Measurements from ENCODE around the gene PCDHGA1. TPM values are rescaled to one million over a fixed set of nuclear protein-coding genes. Genes with fewer than 3 reads are reported as not detected.

Gene PCDHGA1
- total and polyA plus RNA-seq, 2 of the 4 experiments (the other 2 are of a cell fraction): 0.90 to 0.92 TPM

DNA sequence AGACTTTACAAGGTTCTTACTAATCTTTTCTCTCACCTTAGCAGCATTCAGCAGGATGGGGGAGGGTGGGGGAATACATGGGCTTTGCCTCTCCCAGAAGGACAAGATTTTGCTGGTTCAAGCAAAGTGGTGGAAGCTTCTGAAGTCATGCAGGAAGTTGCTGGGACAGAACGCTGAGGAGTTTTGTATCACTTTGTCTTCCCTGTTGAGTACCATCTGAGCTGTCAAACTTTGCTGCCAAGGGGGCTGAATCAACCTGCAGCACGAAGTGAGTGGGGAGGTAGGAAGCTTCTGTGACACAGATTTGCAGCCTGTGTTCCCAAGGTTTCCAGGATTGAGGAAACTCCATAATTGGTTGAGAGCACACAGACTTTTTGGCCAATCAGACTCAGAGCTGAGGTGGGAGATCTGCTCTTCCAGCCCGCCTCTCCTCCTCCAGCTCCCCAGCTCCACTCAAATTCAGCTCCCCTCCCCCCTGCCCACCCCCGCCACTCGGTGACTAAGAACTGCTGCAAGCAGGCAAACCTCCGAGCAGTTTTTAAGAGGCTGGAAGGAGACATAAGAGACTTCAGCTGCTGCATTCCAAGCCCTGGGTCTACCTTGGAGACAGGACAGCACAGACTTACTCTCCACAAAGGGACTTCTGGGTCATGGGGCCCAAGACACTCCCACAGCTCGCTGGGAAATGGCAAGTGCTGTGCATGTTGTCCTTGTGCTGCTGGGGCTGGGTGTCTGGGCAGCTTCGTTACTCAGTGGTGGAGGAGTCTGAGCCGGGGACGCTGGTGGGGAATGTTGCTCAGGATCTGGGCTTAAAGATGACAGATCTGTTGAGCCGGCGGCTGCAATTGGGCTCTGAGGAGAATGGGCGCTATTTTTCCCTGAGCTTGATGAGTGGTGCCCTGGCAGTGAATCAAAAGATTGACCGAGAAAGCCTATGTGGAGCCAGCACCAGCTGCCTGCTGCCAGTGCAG, 158.6 kb downstream of the PCDHGA1 start, which contains the start of gene PCDHGC5:
PCDHGC5 (plus strand) TSS at position 491 of the 971 bp plus-strand sequence; CDS start at position 651, 160 bp downstream.
- dilution Hi-C loops (cut with HindIII; ENCODE audit: low sequenced_read_pairs, unreplicated experiment): no loop called here

More for the DNA sequence above, 158.6 kb downstream of the PCDHGA1 start, which contains the start of gene PCDHGC5:
- ATAC-seq (ENCODE audit: low read depth) (peak; percentile 83), DNase-seq (peak; percentile 87)
- ChIA-PET CTCF (interaction anchor here (0.9 to 1.3 kb wide), 4 partner anchors 24 to 69 kb away, joined by 3 to 5 read pairs (median 3); no protein-coding TSS in a partner anchor), POLR2A (ENCODE audit: unreplicated experiment) (no interaction called here)
- Histone ChIP-seq H3K23ac (ENCODE audit: low read depth, low read length) (peak within 1 kb of the TSS; percentile 8; the same call in 1 of the 2 replicates), H3K27me3 (ENCODE audit: control insufficient read depth, insufficient read depth, low read length) (no peaks in the 10 kb centered on the region), H4K8ac (ENCODE audit: low read depth in 2 of 2, low read length in 2 of 2) (peak within 1 kb of the TSS in 1 of 2 experiments; percentile 44; a peak in 1 of 4 replicates), H2BK5ac (ENCODE audit: low read depth, low read length, poor library complexity, severe bottlenecking) (peak within 1 kb of the TSS; percentile 47), H4K91ac (ENCODE audit: insufficient read depth, low read depth, low read length) (no peak within 1 kb of the TSS; the same call in 1 of the 2 replicates), H2BK15ac (ENCODE audit: low read depth, low read length) (no peak within 1 kb of the TSS), H3K56ac (ENCODE audit: extremely low read depth, insufficient read depth, low read length) (no peak within 1 kb of the TSS), H3K27ac (ENCODE audit: insufficient read depth, low read length) (peak within 1 kb of the TSS; percentile 54; the same call in 1 of the 2 replicates), H3K79me1 (ENCODE audit: low read depth in 1 of 2, low read length in 2 of 2) (peaks cover 29 to 77% of the 10 kb centered on the region in 2 experiments), H4K5ac (ENCODE audit: low read depth, low read length) (no peak within 1 kb of the TSS), H2BK20ac (ENCODE audit: low read depth, low read length) (no peak within 1 kb of the TSS), H3K4me1 (ENCODE audit: control insufficient read depth, insufficient read depth, low read length) (peaks cover 22% of the 10 kb centered on the region), H3K18ac (ENCODE audit: low read depth, low read length) (no peak within 1 kb of the TSS), H3K4me2 (ENCODE audit: low read depth, low read length) (peak within 1 kb of the TSS; percentile 77), H2AK5ac (ENCODE audit: low read depth, low read length) (peak within 1 kb of the TSS; percentile 27), H3K4ac (ENCODE audit: low read depth, low read length) (peak within 1 kb of the TSS; percentile 43), H3K14ac (replicated peaks; ENCODE audit: low read depth, low read length) (peak within 1 kb of the TSS; percentile 61), H3K4me3 (ENCODE audit: insufficient read depth, low read depth, low read length) (no peak within 1 kb of the TSS), H3K9ac (ENCODE audit: low read depth, low read length) (no peak within 1 kb of the TSS), H2AK9ac (replicated peaks; ENCODE audit: low read depth, low read length, poor library complexity) (peak within 1 kb of the TSS; percentile 57), H3K9me3 (ENCODE audit: control insufficient read depth, insufficient read depth, low read length) (no peaks in the 10 kb centered on the region; the same call in 1 of the 2 replicates), H2AFZ (replicated peaks; ENCODE audit: low read length, poor library complexity) (peak within 1 kb of the TSS; percentile 8), H2BK120ac (ENCODE audit: low read depth, low read length) (no peak within 1 kb of the TSS), H4K20me1 (ENCODE audit: insufficient read depth, low read length) (peaks cover 67% of the 10 kb centered on the region), H3K36me3 (ENCODE audit: control insufficient read depth, insufficient read depth, low read length) (peaks cover 52% of the 10 kb centered on the region), H3K9me1 (ENCODE audit: insufficient read depth, low read length) (peaks cover 29% of the 10 kb centered on the region)
- BruUV-seq (replicated peaks): no TSS peak
- peak; percentile 31 for TF ChIP-seq MAFK (IDR thresholded peaks at IDR 0.05; ENCODE audit: low read depth, low read length)
- 0 out of 2 replicates have a peak, but pooled peaks have one; percentile 16 for TF ChIP-seq MAZ (IDR thresholded peaks at IDR 0.05; ENCODE audit: borderline replicate concordance, low read depth, low read length)
- TF ChIP-seq FOS (IDR thresholded peaks at IDR 0.05; ENCODE audit: low read depth, low read length): no peak; the same call in 1 of the 2 replicates
- WGBS, 2 experiments (ENCODE audit: extremely low coverage in 2 of 2, insufficient read length in 1 of 2): 81% methylated on average over 6 of the region's 14 CpGs; no CpG with 5 or more reads in 1 of the 2 experiments
- intact Hi-C loops (cut with micrococcal nuclease): loop anchor here (2.0 kb wide), 1 partner anchor 20 kb away; no protein-coding TSS in a partner anchor
- in situ Hi-C loops (cut with MboI; ENCODE audit: low sequenced_read_pairs): no loop called here
